Measurements from ENCODE around the gene HOXB4. TPM values are rescaled to one million over a fixed set of nuclear protein-coding genes. Genes with fewer than 3 reads are reported as not detected.

HOXB4 gene
- total RNA-seq, 2 experiments from 2014 or later, result 1.7 to 2.0 TPM

- Mint-ChIP-seq H3K4me3 (no peak within 1 kb of the TSS), H3K36me3 (ENCODE audit: low read depth) (no peaks in the 10 kb centered on the region), H3K4me1 (ENCODE audit: low read depth) (peaks cover 16% of the 10 kb centered on the region), H3K27ac (no peak within 1 kb of the TSS), H3K27me3 (peaks cover 83% of the 10 kb centered on the region), H3K9me3 (no peaks in the 10 kb centered on the region)
- ATAC-seq (no peak), DNase-seq (no peak)
- ChIA-PET POLR2A (no interaction called here), CTCF (interaction anchor here (2.7 to 6.3 kb wide), 2 partner anchors 11 to 31 kb away, joined by 11 to 45 read pairs; partner anchors contain the start of gene HOXB5)
- TF ChIP-seq CTCF (IDR thresholded peaks at IDR 0.05), result no peak
- intact Hi-C loops (cut with micrococcal nuclease), result no loop called here
Measured at GRCh38 chr17:48604770-48605329, 26.7 kb upstream of the HOXB4 start, which contains the start of gene HOXB6. HOXB6 (minus strand) TSS chr17:48604986; CDS start chr17:48598150, 6,836 bp downstream.

- intact Hi-C loops (cut with micrococcal nuclease), result no loop called here
- ATAC-seq (no peak), DNase-seq (no peak)
- Mint-ChIP-seq H3K36me3 (ENCODE audit: low read depth) (no peaks in the 10 kb centered on the region), H3K9me3 (no peaks in the 10 kb centered on the region), H3K27ac (no peak overlapping the region), H3K4me3 (no peak overlapping the region), H3K27me3 (peaks cover 83% of the 10 kb centered on the region), H3K4me1 (ENCODE audit: low read depth) (peaks cover 16% of the 10 kb centered on the region)
- no peak for TF ChIP-seq CTCF (IDR thresholded peaks at IDR 0.05)
- ChIA-PET POLR2A (no interaction called here), CTCF (interaction anchor here (6.3 kb wide), 1 partner anchor 10 kb away, joined by 45 read pairs; the partner anchor contains the start of gene HOXB5)
Measured at GRCh38 chr17:48603959-48604769, 26.0 kb upstream of the HOXB4 start.

- ChIA-PET POLR2A (interaction anchor here (0.6 to 1.3 kb wide), 3 partner anchors 11 to 119 kb away, joined by 3 to 4 read pairs (median 3); no protein-coding TSS in a partner anchor), CTCF (interaction anchor here (0.7 to 1.5 kb wide), 12 partner anchors 35 to 652 kb away, joined by 3 to 4 read pairs (median 3); no protein-coding TSS in a partner anchor)
- DNase-seq (no peak), ATAC-seq (no peak)
- H3K27ac Mint-ChIP-seq, result no peak overlapping the region
- intact Hi-C loops (cut with micrococcal nuclease), result no loop called here
- H3K4me1 Mint-ChIP-seq (ENCODE audit: low read depth), result peaks cover 29% of the 10 kb centered on the region
- no peak for TF ChIP-seq CTCF (IDR thresholded peaks at IDR 0.05)
- H3K27me3 Mint-ChIP-seq, result peaks cover 85% of the 10 kb centered on the region
- H3K4me3 Mint-ChIP-seq, result no peak overlapping the region
- H3K9me3 Mint-ChIP-seq, result no peaks in the 10 kb centered on the region
- no peaks in the 10 kb centered on the region for H3K36me3 Mint-ChIP-seq (ENCODE audit: low read depth)
Measured at GRCh38 chr17:48601539-48602425, 23.6 kb upstream of the HOXB4 start.

- POLR2A ChIA-PET, result interaction anchor here (0.6 to 1.3 kb wide), 5 partner anchors 12 to 119 kb away, joined by 3 to 5 read pairs (median 3); no protein-coding TSS in a partner anchor
Measured at GRCh38 chr17:48601207-48601538, 23.0 kb upstream of the HOXB4 start.

More at GRCh38 chr17:48601207-48601538, 23.0 kb upstream of the HOXB4 start:
- ATAC-seq, result no peak
- H3K27me3 Mint-ChIP-seq, result peaks cover 86% of the 10 kb centered on the region
- H3K4me1 Mint-ChIP-seq (ENCODE audit: low read depth), result peaks cover 35% of the 10 kb centered on the region
- no peak for DNase-seq
- intact Hi-C loops (cut with micrococcal nuclease), result no loop called here
- no peak for TF ChIP-seq CTCF (IDR thresholded peaks at IDR 0.05)
- no peak overlapping the region for H3K4me3 Mint-ChIP-seq
- no peaks in the 10 kb centered on the region for H3K36me3 Mint-ChIP-seq (ENCODE audit: low read depth)
- CTCF ChIA-PET, result interaction anchor here (0.7 to 1.5 kb wide), 9 partner anchors 8 to 652 kb away, joined by 3 to 4 read pairs (median 4); no protein-coding TSS in a partner anchor
- no peak overlapping the region for H3K27ac Mint-ChIP-seq
- no peaks in the 10 kb centered on the region for H3K9me3 Mint-ChIP-seq

All from activated CD8-positive, alpha-beta T cell treated with anti-CD3 and anti-CD28 coated beads for 36 hours (primary cell).